NK-92 (cell line): ENCODE measurements around the gene L1CAM.

Source experiments
- DNase-seq: peaks from one replicate; lab custom pipeline; 2025; ENCODE audit not compliant: unreplicated experiment; lab: John Stamatoyannopoulos, UW

L1CAM gene

DNA sequence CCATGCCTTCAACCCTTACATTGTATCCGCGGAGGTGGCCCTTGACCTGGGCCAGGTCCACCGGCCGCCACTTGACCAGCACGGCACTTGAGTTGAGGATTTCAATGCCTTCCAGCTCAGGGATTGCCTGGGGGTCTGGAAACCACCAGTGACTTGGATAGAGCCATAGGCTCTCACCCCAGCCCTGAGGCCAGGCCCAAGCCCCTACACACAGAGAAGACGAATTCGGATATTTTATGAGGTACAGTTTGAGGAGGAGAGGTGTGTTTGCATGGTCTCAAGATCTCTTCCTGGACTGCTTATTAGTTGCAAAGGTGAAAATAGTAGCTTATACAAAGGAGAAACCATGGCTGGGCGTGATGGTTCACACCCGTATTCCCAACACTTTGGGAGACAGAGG lies 20.3 kb downstream of the L1CAM start:
- DNase-seq = no peak

DNA sequence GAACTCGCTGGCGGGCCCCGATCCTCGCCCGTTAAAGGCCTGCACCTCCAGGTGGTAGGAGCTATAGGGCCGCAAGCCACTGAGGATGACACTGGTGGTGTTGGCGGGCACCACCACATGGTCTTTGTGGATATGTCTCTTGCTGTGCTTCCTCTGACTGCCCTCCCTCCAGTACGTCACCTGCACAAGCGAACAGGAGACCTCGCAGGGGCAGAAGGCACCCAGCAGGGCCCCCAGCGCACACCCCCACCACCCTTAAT lies 20.7 kb downstream of the L1CAM start:
- DNase-seq = no peak

DNA sequence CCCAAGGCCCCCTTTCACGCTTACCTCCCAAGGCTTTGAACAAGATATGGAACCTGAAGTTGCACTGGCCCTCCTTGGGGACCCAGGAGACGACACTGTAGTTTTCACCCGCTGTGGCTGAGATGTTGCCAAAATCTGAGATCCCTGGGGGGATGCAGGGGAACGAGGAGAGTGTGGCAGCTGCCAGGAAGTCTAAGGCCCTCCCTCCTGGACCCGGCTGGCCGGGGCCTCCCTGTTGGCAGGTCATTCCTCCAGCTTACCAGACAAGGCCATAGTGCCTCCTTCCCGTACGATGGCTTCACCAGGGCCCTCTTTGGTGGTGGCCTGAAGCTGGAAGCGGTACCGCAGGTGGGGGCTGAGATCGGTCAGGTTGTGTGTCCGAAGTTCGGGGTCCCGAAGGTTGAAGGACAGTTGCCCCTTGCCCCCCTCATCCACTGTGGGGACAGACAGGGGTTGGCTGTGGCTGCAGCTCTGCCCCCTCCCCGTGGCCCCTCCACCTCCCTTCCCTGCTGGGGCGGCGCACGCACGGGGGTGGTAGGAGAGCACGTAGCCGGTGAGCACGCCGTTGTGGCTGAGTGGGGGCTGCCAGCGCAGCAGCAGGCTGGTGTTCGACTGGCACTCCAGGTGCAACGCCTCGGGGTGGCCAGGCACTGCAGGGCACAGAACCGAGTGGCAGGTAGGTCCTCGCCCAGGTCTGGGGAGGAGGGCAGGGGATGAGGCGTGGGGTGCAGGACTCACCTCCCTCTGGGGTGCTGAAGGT lies 21.2 kb downstream of the L1CAM start:
- DNase-seq = no peak

DNA sequence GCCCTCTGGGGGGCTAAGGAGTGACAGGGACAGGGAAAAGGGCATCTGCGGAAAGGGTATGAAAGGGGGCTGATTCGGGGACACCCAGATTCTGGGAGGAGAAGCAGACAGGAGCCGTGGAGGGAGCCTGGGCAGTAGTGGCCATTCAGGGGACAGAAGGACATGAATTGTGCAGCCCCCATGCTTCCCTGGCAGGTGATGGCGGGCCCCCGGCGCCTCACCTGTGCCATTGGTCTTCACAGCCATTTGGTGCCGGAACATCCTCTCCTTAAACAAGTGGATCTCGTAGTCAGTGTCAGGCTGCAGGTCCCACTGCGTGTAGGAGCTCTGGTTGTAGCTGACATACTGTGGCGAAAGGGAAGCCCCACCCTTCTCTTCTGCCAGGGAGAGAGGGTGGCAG lies 21.9 kb downstream of the L1CAM start:
- no peak for DNase-seq

DNA sequence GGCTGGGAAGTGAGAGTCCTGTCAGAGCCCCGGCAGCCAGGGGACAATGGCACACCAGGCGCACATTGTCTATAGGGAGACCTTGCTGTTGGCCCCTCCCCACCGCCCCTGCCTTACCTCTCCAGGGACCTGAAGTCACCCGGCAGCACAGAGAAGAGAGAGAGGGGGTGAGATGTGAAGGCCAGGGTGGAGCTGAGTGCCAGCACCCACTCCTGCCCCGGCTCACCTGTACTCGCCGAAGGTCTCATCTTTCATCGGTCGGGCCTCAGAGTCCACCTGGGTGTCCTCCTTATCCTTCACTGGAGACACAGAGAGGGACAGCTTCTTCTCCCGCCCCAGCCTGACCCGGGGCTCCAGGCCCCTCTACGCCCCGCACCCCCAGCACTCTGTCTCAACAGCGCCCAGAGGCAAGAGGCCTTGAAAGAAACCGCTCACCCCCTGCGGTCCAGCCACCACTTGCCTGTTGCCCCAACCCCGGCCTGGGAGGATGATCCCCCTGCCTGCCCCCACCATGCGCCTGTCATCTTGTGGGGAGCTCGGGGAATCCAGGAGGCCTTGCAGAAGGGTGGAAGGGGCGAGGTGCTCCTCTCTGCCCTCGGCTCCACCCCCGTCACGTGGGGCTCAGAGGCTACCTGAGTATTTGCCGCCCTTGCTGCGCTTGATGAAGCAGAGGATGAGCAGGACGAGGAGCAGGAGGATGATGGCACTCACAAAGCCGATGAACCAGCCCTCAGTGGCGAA lies 22.6 kb downstream of the L1CAM start:
- no peak for DNase-seq

DNA sequence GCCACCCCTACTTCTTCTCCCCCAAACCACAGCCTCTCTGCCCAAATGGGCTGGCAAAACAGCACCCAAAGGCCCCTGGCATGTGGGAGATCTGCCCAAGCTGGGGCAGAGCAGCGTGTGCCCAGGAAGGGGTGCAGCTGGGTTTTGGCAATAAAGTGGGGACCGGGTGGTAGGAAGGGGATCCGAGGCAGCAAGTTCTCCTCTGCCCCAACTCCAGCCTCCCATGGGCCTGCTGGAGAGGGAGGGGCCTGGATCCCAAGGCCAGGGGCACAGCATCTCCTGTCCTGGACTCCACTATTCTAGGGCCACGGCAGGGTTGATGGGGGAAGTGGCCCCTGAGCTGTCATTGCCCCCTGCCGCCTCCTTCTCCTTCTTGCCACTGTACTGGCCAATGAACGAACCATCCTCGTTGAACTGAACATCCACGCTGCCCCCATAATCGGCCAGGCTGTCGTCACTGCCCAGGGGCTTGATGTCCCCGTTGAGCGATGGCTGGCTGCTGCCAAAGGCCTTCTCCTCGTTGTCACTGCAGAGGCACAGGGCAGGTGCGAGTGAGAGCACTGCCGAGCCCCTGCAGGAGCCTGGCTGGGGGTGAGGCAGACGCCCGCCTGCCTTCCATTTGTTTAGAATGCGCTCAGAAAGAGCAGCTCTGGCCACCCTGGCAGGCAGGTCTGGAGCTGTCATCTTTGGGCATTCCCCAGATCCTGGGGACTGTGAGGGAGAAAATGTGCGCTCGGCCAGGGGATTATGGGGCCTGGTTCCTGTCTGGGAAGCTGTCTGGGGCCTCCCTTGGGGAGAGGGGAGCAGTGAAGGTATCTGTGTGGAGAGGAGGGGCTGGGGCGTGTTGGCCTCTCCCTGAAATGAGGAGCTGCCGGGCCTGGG lies 23.4 kb downstream of the L1CAM start:
- DNase-seq = no peak

DNA sequence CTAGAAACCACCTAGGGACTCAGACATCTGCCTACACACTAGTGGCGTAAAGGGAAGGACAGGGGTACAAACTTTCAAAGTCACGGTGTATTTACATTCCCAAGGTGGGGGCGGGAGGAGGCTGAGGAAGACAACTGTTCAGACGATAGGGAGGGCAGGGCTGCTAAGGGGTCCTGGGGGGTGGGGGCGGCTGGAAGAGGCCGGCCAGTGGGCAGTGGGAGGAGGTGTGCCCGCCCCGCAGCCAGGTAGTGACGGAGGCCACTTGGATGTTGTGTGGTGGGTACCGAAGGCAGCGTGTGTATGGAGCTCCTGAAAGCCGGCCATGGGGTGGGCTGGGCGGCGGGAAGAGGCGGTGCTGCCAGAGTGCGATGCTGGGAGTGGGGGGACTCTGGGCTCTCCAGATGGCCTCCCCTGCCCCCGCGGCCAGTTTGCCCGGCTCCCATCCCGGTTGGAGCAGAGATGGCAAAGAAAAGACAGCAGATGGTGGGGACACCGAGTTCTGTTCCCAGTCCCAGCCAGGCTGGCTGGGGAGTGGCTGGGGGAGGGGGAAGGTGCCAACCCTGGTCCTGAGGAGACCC lies 24.2 kb downstream of the L1CAM start:
- DNase-seq = no peak

DNA sequence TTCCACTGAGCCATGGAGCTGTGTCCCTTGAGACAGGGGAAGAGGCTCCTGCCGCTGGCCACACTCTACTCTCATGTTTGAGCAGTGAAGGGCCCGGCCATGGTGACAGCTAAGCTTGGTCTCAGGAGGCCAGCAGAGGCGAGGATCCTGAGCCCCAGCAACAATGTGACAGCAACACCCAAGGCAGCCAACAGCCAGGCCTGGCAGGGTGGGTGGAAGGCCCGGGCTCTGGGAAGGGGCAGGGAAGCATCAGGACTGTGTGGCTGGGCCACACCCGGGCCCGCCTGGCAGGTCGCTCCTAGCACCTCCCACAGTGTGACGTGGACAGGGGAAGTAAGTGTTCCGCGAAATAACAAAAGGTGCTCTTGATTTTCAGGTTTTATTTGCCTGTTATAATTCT lies 24.8 kb downstream of the L1CAM start:
- no peak for DNase-seq

DNA sequence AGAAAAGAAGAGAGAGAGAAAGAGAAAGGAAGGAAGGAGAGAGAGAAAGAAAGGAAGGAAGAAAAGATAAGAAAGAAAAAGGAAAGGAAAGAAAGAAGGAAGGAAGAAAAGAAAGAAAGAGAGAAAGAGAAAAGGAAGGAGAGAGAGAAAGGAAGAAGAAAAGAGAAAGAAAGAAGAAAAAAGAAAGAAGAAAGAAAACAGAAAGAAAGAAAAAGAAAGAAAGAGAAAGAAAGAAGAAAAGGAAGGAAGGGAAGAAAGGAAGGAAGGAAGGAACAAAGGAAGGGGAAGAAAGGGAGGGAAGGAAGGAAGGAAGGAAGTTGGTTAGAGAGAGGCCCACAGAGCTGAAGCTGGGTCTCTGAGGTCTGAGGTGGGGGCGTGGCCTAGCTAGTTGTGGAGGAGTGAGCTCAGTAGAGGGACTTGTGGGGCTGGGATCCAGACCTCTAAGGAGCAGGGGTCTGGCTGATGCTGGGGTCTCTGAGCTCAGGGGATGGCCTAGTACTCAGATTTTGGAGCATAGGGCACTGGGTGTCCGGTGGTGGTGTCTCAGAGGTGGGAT lies 28.5 kb downstream of the L1CAM start:
- DNase-seq = no peak

DNA sequence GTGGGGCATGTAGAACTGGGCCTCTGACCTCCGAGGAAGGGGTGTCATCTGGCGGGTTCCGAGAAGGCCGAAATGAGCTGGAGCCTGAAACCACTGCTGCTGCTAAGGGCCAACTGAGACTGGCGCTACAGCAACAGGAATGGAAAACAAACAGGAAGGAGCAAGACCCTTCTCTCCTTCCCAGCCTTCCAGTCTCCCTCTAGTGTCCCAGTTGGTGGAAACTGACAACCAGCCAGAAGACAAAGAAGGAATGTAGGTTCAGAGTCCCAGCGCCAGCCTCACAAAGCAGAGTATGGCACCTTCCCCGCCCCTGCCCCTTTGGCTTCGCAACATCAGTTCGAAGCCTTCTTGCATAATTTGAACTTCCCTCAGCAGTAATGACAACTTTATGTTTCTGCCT lies 31.3 kb downstream of the L1CAM start:
- no peak for DNase-seq

DNA sequence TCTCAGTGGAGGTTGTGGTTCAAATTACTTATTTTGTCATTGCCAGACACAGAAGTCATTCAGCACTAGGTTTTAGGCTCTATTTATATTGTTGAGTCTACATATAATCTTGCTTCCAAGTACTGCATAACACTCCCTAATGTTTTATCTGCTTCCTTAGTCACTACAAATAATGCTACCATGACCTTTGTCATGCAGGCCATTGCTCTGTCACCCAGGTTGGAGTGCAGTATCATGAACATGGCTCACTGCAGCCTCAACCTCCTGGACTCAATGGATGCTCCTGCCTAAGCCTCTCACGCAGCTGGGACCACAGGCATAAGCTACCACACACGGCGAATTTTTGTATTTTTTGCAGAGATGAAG lies 32.1 kb downstream of the L1CAM start:
- no peak for DNase-seq

DNA sequence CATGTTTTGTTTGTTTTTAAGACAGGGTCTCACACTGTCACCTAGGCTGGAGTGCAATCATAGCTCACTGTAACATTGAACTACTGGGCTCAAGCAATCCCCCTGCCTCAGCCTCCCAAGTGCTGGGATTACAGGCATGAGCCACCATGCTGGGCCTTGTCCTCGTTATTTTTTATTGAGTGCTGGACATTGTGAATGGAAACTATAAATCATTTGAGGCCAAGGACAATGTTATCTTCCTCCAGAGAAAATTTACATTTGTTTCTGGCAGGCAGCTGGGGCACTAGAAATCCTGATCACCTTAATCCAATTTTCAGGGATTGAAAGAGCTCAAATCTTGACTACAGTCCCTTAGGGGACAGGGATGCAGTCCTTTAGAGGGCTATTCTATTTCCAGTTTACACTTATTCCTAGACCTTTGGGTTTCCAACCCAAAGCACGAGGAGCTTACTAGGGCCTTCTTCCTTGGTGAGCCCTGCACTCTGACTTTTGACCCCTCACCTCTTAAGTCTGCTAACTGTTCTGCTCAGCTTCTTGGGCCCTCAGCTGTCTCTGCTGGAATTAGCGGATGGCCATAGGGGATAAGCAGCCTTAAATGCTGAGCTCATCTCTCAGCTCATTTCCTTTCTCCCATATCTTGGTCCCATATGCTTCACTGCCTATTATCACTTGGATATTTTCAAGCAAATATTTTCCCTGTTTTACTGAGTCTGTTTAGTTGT lies 32.6 kb downstream of the L1CAM start:
- no peak for DNase-seq

DNA sequence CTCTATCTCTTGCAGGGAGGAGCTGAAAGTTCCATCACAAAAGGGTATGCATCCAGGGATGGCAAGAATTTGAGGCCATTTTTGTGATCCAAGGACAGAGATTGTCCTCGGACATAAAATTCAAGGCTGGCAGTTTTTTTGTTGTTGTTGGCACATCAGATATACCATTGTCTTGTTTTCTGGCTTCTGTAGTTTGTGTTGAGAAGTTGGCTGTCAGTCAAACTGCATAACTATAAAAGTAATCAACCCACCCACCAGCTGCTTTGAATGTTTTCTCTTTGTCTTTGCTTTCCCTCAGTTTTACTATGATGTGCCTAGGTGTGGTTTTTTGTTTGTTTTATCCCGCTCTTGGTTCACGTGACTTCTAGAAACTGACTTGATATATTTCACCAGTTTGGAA lies 34.0 kb downstream of the L1CAM start:
- DNase-seq = no peak

DNA sequence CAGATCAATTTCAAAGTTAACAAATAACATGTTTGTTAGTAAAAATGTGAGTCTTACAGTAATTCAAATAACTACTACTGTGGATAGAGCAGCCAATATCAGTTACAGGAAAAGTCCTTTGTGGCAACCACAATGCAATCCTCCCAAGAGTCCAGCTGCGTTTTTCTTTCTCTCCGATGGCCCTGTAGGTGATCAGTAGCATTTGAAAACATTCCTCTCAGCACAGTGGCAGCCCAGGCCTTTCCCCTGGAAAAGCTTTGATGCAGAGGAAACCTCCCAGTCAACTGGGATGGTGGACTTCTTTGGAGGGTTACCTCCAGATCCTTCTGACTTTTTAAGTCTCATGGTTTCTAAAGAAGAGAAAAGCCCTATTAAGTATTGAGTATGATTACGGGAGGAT lies 37.6 kb downstream of the L1CAM start:
- DNase-seq = no peak

DNA sequence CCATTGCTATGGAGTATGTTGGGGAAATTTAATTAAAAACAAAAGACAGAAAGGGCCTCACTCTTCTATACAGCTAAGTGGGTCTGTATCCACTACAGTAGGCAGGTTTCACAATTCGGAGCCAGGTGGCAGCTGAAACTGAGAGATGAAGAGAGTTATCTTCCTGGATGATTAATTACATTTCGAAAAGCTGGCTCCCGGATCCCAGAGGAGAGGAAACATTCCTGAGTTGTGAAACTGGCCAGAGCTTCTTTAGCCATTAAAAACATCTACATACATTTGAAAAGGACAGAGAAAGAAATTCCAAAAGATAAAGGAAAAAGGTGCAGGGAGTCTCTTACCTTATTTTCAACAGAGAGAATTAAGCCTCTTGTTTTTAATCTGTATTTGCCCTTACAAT lies 40.1 kb downstream of the L1CAM start:
- DNase-seq = no peak

DNA sequence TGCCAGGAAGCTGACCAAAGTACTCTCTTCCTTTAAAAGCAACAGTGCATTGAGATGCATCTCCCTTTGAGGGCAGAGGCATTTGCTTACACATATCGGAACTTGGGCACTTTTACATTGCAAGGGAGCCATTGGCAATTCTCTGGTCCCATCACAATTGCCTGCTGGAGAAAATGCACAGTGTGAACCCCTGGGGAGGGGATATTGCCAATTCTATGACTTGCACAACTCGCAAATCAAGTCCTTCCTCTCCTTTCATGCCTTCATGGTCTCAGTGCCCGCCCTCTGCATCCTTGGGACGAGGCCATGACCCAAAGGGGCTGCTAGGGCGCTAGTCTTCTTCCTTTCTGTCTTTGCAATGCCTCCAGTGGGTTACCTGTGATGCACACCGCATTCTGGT lies 40.8 kb downstream of the L1CAM start:
- DNase-seq = no peak

DNA sequence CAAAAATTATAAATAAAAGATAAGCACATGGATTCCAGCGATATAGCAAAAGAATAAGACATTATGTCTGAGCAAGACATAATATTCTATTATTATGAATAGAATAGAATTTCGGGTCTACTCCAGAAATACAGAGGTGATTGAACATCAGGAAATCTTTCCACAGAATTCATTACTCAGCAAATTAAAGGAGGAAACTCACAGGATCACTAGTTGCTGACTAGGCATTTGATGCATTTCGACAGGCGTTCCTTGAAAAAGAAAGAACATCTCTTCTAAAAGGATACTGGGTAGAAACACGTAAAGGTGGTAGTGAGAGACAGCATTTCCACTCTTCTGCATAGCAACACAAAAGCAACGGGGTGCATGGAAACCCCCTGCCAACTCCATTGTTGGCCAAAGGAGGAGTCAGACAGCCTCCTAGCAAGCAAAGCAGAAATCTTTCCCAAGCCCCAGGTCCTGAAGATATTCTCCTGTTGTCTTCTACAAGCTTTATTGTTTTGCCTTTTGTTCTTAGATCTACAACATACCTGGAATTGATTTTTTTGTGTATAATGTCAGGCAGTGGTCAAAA lies 41.4 kb downstream of the L1CAM start:
- no peak for DNase-seq

DNA sequence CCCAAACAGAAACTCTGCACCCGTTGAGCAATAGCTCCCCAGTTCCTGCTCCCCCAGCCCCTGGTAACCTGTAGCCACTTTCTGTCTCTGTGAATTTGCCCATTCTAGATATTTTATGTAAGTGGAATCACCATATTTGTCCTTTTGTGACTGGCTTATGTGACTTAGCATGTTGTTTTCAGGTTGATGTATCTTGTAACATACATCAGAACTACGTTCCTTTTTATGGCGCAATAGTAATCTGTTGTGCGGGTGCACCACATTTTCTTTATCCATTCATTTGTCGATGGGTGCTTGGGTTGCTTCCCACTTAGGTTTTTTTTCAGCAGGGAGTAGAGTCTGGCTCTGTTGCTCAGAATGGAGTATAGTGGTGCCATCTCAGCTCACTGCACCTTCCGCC lies 49.1 kb downstream of the L1CAM start:
- DNase-seq = no peak

DNA sequence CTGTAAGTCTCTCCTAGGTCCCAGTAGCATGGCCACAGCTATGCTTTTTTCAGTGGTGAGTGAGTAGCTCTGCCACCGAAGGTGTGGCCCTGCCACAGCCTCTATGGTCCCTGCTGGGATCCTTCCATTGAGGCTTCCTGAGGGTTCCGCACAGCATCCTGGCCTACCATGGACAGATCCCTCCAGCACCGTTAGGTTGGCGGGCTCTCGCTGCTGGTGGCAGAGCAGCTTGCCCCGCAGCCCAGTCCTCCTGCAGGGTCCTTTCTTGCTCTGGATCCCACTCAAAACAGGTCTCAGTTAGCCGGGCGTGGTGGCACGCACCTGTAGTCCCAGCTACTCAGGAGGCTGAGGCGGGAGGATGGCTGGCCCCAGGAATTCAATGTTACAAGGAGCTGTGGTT lies 53.2 kb downstream of the L1CAM start:
- no peak for DNase-seq

DNA sequence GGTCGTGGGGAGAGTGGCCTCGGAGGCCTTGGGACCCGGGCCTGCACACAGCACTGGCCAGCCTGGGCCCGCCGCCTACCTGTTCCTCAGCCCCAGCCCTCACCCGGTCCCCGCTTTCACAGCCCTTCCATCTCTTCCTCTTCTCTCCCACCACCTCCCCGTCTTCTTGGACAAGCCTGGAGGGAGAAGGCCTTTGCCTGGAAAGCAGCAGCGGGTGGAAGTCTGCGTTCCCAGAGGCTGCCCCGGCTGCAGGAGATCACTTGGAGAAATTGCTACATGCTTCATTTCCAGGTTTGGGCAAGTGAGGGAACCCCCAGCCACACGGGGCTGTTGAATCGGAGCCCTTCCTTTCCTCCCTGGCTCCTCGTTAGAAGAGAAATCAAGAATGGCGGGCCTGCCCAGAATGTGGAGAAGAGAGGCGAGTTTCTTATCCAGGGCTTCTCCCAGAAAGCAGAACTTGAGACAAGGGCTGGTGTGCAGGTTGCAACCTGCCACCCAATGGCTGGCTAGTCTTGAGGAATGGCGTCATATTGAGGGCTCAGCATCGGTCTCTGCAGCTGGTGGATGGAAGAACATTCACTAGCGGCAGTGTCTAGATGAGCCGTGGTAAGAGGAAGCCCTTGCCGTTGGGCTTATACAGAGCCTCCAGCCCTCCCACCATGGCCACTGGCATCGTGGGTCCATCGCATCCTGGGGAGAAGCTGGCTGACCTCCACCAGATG lies 54.4 kb downstream of the L1CAM start:
- DNase-seq = no peak
